ENCODE measurements around the gene KDM7A. TPM values are rescaled to one million over a fixed set of nuclear protein-coding genes. Genes with fewer than 3 reads are reported as not detected.

The KDM7A gene
- total and polyA plus RNA-seq, 9 of the 15 experiments (the other 6 are each of a cell fraction or from before 2014, with no cell fraction given), result 0.90 to 8.4 (median 7.0) TPM

GRCh38 chr7:140047197-140047596, 129.6 kb downstream of the KDM7A start:
- intact Hi-C loops (cut with micrococcal nuclease), result no loop called here
- peaks cover 19% of the 10 kb centered on the region; the same call in 2 of the 3 replicates for H3K36me3 ChIP-seq (ENCODE audit: control insufficient read depth, insufficient read depth, low read length)
- CTCF ChIA-PET (ENCODE audit: low intra/inter-chr PET ratio), result no interaction called here

More at GRCh38 chr7:140047197-140047596, 129.6 kb downstream of the KDM7A start:
- no TSS peak for BruUV-seq (replicated peaks)
- no peaks in the 10 kb centered on the region for H3K9me1 ChIP-seq (ENCODE audit: control insufficient read depth, insufficient read depth, low read length)
- no peaks in the 10 kb centered on the region for H3K9me3 ChIP-seq (replicated peaks; ENCODE audit: control insufficient read depth, insufficient read depth, low read depth, low read length)
- H3K9ac ChIP-seq (ENCODE audit: insufficient read depth in 1 of 2, low read depth in 2 of 2, low read length in 2 of 2), result no peak overlapping the region
- TF ChIP-seq GTF2F1 (IDR thresholded peaks at IDR 0.05; ENCODE audit: low read depth, low read length) (no peak), POLR2H (tag; IDR thresholded peaks at IDR 0.05; ENCODE audit: low read depth) (no peak), TEAD1 (CRISPR knock-in tag; IDR thresholded peaks at IDR 0.05) (no peak), MAFF (IDR thresholded peaks at IDR 0.05; ENCODE audit: low read length) (no peak), SAFB2 (IDR thresholded peaks at IDR 0.05; ENCODE audit: borderline replicate concordance, low read depth, low read length, severe bottlenecking) (no peak), PCBP2 (IDR thresholded peaks at IDR 0.05; ENCODE audit: low read depth, low read length, poor library complexity, severe bottlenecking) (no peak), MYC (IDR thresholded peaks at IDR 0.05; ENCODE audit: low read depth, low read length) (no peak), MYC (CRISPR knock-in tag; IDR thresholded peaks at IDR 0.05; ENCODE audit: borderline replicate concordance, low read depth) (no peak), ZNF561 (CRISPR knock-in tag; conservative IDR thresholded peaks at IDR 0.05) (no peak), POLR3A (IDR thresholded peaks at IDR 0.05; ENCODE audit: borderline replicate concordance, extremely low read depth, insufficient read depth, insufficient read length) (no peak), ZNF609 (CRISPR knock-in tag; IDR thresholded peaks at IDR 0.05; ENCODE audit: borderline replicate concordance) (no peak), PRMT5 (CRISPR knock-in tag; IDR thresholded peaks at IDR 0.05) (no peak), XRCC3 (IDR thresholded peaks at IDR 0.05) (no peak), BDP1 (IDR thresholded peaks at IDR 0.05; ENCODE audit: insufficient read depth, insufficient read length) (no peak)
- ATAC-seq (no peak), DNase-seq (ENCODE audit: extremely low read depth in 1 of 4, low spot score in 3 of 4) (no peak), FAIRE-seq (no peak)
- no peak overlapping the region for H3K27ac ChIP-seq (ENCODE audit: extremely low read depth, low read depth, low read length)
- WGBS (ENCODE audit: insufficient coverage, low coverage, missing lambda C conversion rate), result 93% methylated on average over 3 of the region's 3 CpGs
- H3K4me3 ChIP-seq, result no peak overlapping the region
- H3K4me1 ChIP-seq (replicated peaks in 1 of 2; ENCODE audit: control insufficient read depth in 2 of 2, insufficient read depth in 2 of 2, low read length in 2 of 2), result no peaks in the 10 kb centered on the region; a peak in 1 of 5 replicates
- POLR2A ChIA-PET, result no interaction called here
- no peak overlapping the region for H3K4me2 ChIP-seq (ENCODE audit: insufficient read depth, low read length)
- no peaks in the 10 kb centered on the region for H4K20me1 ChIP-seq (replicated peaks; ENCODE audit: control insufficient read depth, insufficient read depth, low read length)
- no peak overlapping the region for H2AFZ ChIP-seq (ENCODE audit: low read depth, low read length)
- H3K79me2 ChIP-seq (ENCODE audit: control insufficient read depth, insufficient read depth, low read length), result no peaks in the 10 kb centered on the region
- in situ Hi-C loops (cut with MboI), result no loop called here
- no peaks in the 10 kb centered on the region for H3K27me3 ChIP-seq (ENCODE audit: control insufficient read depth in 2 of 2, insufficient read depth in 2 of 2, low read length in 2 of 2)

Measured in K562 (cell line).